ENCODE data around the gene KRT8.

KRT8 gene

DNA sequence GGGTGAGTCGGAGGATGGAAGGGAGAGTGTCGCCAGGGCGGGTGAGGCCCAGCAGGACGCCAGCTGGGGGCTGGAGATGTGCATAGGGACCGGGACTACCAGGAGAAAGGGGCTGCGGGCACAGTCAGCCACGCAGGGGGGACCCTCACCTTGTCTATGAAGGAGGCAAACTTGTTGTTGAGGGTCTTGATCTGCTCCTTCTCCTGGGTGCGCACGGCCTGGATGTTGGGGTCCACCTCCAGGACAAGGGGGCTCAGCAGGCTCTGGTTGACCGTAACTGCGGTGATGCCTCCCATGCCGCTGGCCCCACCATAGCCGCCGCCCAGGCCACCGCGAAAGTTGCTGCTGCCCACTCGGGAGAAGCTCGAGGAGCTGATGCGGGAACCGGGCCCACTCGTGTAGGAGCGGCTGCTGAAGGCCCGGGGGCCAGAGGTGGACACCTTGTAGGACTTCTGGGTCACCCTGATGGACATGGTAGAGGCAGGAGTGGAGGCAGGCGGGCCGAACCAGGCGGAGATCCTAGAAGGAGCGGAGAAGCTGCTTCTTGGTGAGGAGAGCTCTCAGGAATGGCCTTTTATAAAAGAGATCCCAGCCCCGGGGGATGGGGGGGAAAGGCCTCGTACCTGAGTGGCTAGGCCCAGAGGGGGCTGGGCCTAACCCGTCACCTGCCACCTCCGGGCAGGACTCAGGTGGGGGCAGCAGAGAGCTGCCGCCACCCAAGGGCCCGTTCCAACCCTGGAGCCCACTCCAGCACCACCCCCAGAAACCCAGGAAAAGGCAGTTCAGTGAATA, at the start of gene KRT8:
TSS of gene KRT8 (minus strand) at position 568 of the 792 bp plus-strand sequence. CDS start at position 473, 95 bp downstream.
- DNase-seq (ENCODE audit: low spot score) = peak; percentile 98

DNA sequence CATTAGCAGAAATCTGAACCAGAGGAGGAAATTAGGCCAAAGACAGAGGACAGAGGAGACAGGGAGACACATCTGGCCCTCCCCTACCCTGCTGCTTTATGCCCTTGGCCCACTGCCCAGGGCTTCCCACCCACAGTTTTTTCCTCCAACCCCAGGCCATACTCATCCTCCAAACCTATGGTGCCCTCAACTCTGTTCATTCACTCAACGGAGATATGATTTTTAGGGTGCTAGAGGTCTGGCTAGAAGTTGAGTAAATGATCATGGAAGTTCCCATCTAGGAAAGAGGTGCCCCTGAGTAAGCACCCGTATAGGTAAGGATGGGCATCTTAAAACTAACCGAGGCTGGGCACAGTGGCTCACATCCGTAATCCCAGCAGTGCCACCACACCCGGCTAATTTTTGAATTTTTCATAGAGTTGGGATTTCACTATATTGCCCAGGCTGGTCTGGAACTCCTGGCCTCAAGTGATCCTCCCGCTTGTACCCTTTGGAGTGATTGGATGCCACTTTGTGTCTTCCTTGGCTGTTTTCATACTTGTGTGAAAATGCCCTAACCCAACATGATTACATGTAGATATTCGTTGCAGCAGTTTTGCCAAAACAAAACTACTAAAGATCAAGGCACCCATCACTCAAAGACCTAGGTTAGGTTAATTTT, 48.4 kb upstream of the KRT8 start:
- no peak for DNase-seq (ENCODE audit: low spot score)

- DNase-seq (ENCODE audit: low spot score) = no peak
Measured at GRCh38 chr12:52952076-52952801, 47.4 kb upstream of the KRT8 start.

GRCh38 chr12:52951640-52952039, 46.8 kb upstream of the KRT8 start:
- DNase-seq (ENCODE audit: low spot score) = no peak

DNA sequence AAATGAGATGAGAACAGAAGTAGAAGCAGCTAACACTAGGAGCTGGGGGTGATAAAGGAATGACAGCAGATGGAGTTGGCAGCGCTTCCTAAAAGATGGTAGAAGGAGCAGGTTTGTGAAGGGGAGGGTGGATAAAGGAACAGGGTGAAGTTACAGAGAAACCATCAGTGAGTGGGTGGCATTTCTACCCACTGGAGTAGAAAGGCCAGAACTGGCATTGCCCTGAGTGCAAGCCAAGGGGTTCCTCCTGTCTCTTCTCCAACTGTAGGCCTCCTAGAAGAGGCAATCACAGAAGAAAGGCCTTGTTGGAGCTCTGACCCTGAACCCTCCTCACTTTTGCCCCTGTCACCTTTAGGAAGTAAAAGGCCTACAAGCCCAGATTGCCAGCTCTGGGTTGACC, 46.2 kb upstream of the KRT8 start:
- DNase-seq (ENCODE audit: low spot score) = no peak

- no peak for DNase-seq (ENCODE audit: low spot score)
Measured at GRCh38 chr12:52950553-52950952, 45.7 kb upstream of the KRT8 start.

- DNase-seq (ENCODE audit: low spot score) = peak; percentile 98
Measured at GRCh38 chr12:52949413-52950331, 44.8 kb upstream of the KRT8 start.

- DNase-seq (ENCODE audit: low spot score) = no peak
Measured at GRCh38 chr12:52947738-52948423, 43.0 kb upstream of the KRT8 start.

DNA sequence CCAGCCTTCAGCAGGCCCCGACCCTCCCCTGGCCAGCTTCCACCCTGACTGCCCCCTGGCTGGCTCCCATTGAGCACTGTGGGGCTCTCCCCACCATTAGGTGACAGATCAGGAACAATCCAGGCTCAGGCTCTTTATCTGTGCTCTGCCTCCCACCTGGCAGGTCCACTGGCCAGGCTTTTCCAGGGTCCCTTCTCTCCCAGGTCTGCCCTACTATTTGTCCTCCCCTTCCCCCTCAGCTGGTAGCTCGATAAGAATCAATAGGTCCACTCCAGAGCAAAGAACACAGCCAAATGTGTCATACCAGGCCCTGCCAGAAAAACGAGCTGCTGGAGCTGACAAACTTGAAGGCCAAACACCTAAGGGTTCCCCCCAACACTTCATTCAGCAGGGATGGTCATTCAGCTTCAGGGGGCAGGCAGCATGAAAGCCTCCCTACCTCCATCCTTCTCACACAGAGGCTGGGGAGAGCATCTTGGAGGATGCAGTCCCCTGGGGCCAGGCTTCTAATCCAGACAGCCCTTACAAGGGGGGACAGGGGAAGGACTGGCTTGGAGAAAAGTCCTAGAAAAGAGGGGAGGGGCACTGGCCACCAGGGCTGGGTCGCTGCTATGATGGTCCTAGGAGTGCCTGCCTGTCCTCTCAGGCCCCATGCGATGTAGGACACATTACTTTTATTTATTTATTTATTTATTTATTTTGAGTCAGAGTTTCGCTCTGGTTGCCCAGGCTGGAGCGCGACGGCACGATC, 42.1 kb upstream of the KRT8 start:
- no peak for DNase-seq (ENCODE audit: low spot score)

GRCh38 chr12:52946334-52946733, 41.5 kb upstream of the KRT8 start:
- no peak for DNase-seq (ENCODE audit: low spot score)

- peak; percentile 94 for DNase-seq (ENCODE audit: low spot score)
Measured at GRCh38 chr12:52945389-52946232, 40.7 kb upstream of the KRT8 start.

DNA sequence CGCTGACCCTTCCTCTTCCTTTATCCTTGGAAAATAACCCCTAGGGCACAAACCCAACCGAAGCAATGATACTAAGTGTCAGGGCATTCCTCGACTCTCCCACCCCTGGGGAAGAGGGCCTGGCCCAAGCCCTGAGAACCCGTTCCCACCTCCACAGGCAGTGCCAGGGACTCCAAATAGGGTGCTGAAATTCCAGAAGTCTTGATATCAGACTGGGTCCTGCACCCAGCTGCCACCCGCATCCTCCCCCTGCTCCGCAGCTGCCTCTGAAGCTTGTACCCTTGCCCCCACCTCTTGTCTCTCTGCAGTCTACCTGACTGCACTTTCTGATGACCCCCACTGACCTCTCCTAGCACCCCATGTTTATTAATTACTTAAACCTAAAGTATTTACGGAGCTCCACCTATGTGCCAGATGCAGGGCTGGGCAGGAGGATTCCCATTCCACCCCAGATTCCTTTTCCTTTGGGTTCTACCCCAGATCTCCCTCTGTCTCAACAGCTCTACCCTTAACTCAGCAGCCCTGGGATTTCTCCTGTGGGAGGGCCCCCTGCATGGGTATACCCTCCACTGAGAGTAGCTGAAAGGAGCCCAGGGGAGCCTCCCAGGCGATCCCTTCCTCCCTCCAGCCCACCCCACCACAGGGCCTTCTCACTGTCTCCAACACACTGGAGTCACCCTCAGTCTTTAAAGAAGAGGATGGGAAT, 40.0 kb upstream of the KRT8 start:
- DNase-seq (ENCODE audit: low spot score) = no peak

- no peak for DNase-seq (ENCODE audit: low spot score)
Measured at GRCh38 chr12:52942901-52943181, 38.0 kb upstream of the KRT8 start.

DNA sequence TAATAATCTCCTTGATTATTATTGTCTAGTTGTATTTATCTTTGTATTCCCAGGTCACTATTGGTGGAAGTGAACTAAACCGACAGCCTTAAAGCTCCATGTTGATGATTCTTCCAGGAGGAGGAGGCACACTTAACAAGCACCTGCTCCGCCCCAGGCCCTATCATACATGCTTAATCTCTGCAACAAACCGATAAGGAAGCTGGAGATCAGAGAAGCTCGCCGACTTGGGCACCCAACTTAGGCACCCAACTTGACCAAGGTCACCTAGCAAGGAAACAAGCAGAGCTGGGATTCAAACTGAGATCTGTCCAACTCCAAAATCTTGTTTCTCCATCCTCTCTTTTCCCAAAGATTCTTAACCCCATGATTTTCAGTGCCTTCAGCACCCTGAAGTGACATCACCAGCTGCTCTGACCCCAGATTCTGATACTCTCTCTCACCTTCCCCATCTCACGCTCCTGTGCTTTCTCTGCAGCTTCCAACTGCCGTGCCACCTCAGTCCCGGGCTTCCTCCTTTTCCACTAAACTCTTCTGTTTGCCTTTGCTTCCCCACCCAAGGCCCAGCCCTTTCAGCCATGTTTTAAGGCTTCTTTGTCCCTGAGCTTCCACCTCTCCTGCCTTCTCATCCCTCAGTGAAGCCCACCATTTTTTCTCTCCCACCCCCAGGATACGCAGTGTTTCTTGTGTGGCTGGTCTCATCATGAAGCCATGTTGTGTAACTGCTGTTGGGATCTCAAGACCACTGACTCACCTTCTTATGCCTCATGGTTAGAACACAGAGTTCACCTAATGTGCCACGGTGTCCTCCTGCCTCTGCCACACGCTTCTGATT, 37.4 kb upstream of the KRT8 start:
- no peak for DNase-seq (ENCODE audit: low spot score)

DNA sequence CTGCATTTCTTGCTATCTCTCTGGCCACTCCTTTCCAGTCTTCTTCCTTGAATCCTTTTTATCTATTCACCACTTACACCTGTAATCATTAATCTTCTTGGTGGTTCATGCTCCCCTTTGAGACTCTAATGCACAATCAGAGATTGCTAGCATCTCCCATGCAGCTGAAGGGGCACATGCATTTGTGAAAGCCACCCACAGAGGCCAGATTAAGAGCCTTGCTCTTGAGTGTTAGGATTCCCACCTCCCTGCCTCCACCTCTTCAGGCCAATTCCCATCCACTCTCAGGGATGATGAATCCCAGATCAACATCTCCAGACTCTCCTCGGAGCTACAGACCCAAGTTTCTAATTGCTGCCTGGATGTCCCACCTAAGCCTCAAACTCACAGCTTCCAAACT, 24.7 kb upstream of the KRT8 start:
- DNase-seq (ENCODE audit: low spot score) = no peak

GRCh38 chr12:52927964-52928363, 23.1 kb upstream of the KRT8 start:
- no peak for DNase-seq (ENCODE audit: low spot score)

GRCh38 chr12:52926596-52927234, 21.8 kb upstream of the KRT8 start:
- peak; percentile 95 for DNase-seq (ENCODE audit: low spot score)

All from SW480 (cell line).